ENCODE measurements around the gene PAQR5.

DNA sequence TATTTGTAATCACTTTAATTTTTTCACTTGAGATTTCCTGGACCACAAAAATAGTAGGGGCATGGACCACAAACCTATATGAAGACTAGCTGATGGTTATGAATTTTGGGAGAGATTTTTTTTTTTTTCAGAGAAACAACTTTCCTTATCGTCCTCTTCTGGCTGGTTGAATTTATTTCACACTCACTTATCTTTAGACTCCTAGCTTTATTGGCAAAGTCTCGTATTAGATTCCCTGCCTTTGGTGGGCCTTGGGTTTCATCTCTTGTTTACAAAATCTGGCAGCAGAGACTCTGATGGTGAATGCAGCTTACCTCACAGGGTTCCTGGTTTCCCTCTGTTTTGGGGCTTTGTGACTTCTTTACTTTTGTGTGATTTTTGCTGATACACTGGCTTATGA lies 70.9 kb downstream of the PAQR5 start:
- TF ChIP-seq EZH2 (IDR thresholded peaks at IDR 0.05; ENCODE audit: borderline replicate concordance, low read depth, low read length, severe bottlenecking) (no peak), POLR2A (IDR thresholded peaks at IDR 0.05; ENCODE audit: low read depth, low read length) (no peak), MYC (IDR thresholded peaks at IDR 0.05; ENCODE audit: low read depth, low read length) (no peak)
- TF ChIP-seq, protein P1, sequence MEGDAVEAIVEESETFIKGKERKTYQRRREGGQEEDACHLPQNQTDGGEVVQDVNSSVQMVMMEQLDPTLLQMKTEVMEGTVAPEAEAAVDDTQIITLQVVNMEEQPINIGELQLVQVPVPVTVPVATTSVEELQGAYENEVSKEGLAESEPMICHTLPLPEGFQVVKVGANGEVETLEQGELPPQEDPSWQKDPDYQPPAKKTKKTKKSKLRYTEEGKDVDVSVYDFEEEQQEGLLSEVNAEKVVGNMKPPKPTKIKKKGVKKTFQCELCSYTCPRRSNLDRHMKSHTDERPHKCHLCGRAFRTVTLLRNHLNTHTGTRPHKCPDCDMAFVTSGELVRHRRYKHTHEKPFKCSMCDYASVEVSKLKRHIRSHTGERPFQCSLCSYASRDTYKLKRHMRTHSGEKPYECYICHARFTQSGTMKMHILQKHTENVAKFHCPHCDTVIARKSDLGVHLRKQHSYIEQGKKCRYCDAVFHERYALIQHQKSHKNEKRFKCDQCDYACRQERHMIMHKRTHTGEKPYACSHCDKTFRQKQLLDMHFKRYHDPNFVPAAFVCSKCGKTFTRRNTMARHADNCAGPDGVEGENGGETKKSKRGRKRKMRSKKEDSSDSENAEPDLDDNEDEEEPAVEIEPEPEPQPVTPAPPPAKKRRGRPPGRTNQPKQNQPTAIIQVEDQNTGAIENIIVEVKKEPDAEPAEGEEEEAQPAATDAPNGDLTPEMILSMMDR (IDR thresholded peaks at IDR 0.05; ENCODE audit: extremely low read depth in 1 of 2, insufficient read depth in 1 of 2, low read depth in 1 of 2, low read length in 2 of 2) = no peak

All from endothelial cell of umbilical vein (primary cell).